T-helper 1 cell (primary cell): ENCODE results near the gene LAMC1.

ENCODE experiments used
- DNase-seq, 5 donors: peaks; one replicate each; pipeline ENCODE4 v3.0.0-alpha.2; 2012 to 2020

LAMC1 gene

GRCh38 chr1:183152180-183152579 is 129.0 kb downstream of the LAMC1 start:
- DNase-seq = no peak

- DNase-seq = no peak
Measured at GRCh38 chr1:183155939-183156338, 132.7 kb downstream of the LAMC1 start.

- no peak for DNase-seq
Measured at GRCh38 chr1:183159960-183160359, 136.7 kb downstream of the LAMC1 start.

DNA sequence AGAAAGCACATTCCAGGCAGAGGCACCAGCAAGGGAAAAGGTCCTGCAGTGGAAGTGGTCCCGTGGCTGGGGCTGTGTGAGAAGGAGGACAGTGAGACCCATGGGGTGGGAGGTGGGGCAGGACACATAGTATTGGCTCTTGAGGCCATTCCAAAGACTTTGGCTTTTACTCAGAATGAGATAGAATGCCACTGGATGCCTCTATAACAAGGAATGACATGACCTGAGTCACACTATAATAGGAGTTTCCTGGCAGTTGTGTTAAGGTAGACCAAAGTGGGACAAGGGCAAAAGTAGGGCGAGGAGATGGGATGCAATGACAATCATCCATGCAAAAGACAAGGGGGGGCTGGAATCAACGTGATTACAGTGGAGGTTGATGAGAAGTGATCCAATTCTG is 138.2 kb downstream of the LAMC1 start:
- DNase-seq = no peak

GRCh38 chr1:183163316-183163715 is 140.1 kb downstream of the LAMC1 start:
- no peak for DNase-seq

DNA sequence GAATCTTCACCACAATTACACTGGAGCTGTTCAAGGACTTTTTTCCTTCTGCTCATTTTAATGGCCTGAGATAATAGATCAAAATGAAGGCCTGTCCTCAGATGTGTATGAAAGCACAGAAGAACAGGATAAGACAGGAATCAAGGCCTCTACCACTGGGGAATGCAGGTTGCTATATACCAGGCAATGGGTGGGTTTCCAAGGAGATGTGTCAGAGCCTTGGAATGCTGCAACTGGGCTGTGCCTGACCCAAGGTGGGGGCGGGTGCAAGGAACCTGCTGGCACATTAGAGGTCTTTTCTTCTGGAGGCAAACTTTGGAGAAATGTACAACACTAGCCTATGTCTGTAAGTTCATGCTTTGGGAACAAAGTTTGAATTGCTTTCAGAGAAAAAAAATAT is 141.1 kb downstream of the LAMC1 start:
- DNase-seq = no peak

GRCh38 chr1:183164963-183165362 is 141.7 kb downstream of the LAMC1 start:
- DNase-seq = no peak

GRCh38 chr1:183165456-183165855 is 142.2 kb downstream of the LAMC1 start:
- no peak for DNase-seq

GRCh38 chr1:183166454-183166853 is 143.2 kb downstream of the LAMC1 start:
- no peak for DNase-seq

GRCh38 chr1:183167676-183168075 is 144.5 kb downstream of the LAMC1 start:
- DNase-seq = no peak

- no peak for DNase-seq
Measured at GRCh38 chr1:183168308-183168707, 145.1 kb downstream of the LAMC1 start.

GRCh38 chr1:183173828-183174227 is 150.6 kb downstream of the LAMC1 start:
- DNase-seq = no peak

- DNase-seq = no peak
Measured at GRCh38 chr1:183175631-183176030, 152.4 kb downstream of the LAMC1 start.

DNA sequence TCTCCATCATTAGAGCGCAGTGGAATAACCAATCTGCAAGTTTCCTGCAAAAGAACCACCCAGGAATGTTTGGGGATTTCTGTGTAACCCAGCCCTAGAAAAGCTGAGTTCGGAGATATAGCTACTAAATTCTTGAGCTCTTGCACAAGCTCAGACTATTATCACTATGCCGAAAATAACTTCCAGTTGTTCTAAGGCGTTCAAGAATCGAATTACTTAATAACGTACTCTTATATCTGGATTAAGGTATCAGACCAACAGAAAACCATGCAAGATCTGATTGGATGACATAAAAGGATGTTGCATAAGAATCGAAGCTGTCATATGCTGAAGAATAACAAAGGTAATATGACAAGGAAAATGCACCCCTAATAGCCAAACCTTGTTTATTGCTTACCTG is 155.3 kb downstream of the LAMC1 start:
- no peak for DNase-seq

DNA sequence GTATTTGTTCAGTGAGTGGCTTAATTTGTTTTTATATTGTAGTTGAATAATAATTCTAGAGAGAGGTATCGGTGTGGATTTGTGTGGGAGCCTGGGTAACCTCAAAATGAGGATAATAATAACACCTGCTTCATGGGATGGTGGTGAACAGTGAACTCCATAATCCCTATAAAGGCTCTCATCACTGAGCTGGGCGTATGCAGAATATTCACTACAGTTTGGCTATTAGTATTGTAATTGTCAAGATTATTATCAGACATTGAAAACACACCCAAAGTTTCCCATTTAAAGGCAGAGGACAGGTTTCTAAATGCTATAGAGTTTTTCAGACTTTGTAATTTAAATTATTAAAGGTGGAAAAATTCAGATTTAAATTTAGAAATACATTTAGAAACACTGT is 155.8 kb downstream of the LAMC1 start:
- DNase-seq = no peak

DNA sequence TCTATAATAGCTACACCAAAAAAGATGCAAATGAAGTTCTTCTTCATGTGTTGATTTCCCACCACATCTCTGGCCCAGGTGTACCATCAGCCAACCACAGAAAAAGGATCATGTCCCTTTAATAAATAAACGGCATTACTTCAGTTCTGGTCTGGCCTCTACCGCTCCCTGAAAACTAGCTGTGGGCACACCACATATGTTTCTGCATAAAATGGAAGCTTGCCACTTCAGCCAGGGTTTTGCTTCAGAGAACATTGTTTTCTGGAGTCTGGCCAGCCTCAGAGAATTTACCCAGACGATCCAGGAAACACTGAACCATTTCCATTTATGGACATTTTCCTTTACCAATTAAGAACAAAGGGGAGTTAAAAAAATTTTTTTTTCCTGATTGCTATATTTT is 157.0 kb downstream of the LAMC1 start:
- DNase-seq = no peak

- peak in 1 of 5 donors; percentile 2 for DNase-seq
Measured at GRCh38 chr1:183180634-183181056, 157.4 kb downstream of the LAMC1 start.

DNA sequence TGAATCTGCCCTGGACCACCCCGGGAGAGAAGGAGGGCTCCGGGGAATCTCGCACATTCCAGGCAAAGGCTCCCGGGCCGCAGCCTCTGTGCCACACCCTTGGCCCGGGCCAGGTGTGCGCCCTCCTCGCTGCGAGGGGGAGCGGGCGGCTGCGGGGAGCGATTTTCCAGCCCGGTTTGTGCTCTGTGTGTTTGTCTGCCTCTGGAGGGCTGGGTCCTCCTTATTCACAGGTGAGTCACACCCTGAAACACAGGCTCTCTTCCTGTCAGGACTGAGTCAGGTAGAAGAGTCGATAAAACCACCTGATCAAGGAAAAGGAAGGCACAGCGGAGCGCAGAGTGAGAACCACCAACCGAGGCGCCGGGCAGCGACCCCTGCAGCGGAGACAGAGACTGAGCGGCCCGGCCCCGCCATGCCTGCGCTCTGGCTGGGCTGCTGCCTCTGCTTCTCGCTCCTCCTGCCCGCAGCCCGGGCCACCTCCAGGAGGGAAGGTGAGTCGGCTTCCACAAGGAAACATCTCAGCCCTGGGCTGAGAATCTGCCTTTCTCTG is 162.8 kb downstream of the LAMC1 start, which contains the start of gene LAMC2:
Gene LAMC2 (plus strand): TSS at position 324 of the 550 bp plus-strand sequence. CDS start 89 bp downstream, at position 413.
- DNase-seq = peak in 1 of 5 donors; percentile 13

GRCh38 chr1:183186841-183187240 is 163.6 kb downstream of the LAMC1 start:
- no peak for DNase-seq

DNA sequence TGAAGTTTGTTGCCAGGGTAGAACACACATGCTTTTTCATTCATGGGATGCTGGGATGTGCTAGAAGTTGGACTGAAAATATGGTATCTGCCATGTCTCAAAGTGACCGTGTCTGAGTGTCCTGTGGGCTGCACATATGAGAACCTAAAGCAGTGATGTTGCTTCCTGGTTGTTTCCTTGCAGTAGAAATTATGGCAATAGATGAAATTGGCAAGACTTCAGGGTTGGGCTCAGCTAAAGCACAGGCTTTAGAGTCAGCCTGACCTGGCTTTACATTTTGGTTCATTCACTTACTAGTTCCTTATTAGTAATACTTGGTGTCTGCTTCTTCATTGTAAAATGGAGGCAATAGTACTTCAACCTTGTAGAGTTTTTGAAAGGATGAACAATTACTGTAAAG is 165.0 kb downstream of the LAMC1 start:
- no peak for DNase-seq

GRCh38 chr1:183191833-183192232 is 168.6 kb downstream of the LAMC1 start:
- DNase-seq = no peak

DNA sequence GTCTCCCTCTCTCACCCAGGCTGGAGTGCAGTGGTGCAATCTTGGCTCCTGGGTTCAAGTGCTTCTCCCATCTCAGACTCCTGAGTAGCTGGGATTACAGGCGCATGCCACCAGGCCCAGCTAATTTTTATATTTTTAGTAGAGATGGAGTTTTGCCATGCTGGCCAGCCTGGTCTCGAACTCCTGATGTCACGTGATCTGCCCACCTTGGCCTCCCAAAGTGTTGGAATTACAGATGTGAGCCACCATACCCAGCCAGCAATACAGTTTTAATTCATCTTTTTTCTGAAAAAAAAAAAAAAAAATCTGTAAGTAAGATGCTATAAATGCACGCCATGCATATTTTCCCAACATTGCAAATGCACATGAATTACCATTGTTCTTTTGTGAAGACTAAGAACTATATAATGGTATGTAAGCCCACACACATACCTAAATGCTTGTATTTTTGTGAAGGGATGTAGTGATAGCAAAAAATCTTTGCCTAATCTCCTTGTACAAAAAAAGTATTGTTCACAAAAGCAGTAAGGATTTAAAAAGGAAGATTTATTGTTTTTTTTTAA is 170.8 kb downstream of the LAMC1 start:
- no peak for DNase-seq

DNA sequence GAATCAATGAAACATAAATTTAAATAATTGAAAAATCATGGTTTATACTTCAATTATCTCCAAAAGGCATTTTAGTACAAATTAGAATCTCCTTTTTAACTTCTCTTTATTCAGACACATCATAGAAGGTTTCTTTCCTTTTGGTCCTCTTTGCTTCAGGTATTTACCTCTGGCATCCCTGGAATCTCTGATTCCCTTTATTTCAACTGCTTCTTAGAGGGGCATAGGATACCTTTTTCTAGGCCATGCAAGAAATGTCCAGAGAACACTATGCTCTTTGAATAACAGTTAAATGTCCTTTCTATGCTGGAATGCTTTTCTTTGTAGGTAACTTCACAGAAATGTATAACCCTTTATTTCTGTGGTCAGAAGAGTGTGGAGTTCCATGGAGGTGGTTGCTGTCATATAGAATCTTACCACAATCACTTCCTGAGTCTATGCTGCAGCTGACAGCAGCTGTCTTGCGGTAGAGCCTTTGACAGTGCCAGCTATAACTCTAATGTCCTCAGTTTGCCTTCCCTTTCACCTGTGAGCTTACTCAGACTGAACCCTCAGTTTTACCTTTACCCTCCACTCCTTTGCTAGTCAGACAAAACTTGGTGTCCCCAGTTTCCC is 171.4 kb downstream of the LAMC1 start:
- DNase-seq = peak in 1 of 5 donors; percentile 71

DNA sequence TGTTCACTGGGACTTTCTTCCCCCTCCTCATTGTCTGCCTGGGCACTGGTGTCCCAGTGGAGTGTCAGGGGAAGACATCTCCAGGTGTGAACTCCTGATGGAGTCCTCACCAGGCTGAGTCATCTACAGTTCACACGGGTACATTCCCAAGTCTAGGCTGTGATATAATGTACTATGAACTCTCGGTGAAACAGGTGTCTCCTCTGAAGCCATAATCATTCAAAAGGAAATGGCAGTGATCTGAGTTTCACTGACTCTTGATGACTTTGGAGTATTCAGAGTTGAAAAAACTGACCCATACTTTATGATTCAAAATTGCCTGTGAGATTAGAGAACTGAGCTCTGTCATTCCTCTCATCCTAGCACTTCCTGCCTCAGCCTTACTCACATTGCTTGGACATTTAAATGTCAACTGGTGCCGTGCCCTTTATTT is 171.9 kb downstream of the LAMC1 start:
- peak in 1 of 5 donors; percentile 4 for DNase-seq
